Esophagus mucosa (tissue), 1 donor: ENCODE measurements around the gene CSRNP3. TPM values are rescaled to one million over a fixed set of nuclear protein-coding genes. Genes with fewer than 3 reads are reported as not detected.
"Not testable (repeated sequence)": the region's sequence is repeated elsewhere in the genome, so short reads cannot be mapped to it uniquely, and the experiment has no call there.

ENCODE experiments used
- ATAC-seq: fragments of 200-7000 bp; cut with Tn5 transposase; one replicate; pipeline ENCODE4 v1.9.1; 2020
- total RNA-seq: library from RNA; stranded (reverse); gene quantifications from one replicate; pipeline ENCODE4 v1.2.4, GENCODE V29; 2023
- donor health status: DM: yes; HTN: yes; CAD: no.

CSRNP3 gene
- total RNA-seq, 1 donor from 2014 or later, result 1.2 TPM

- ATAC-seq, result peak; percentile 80
Observed at GRCh38 chr2:165635532-165635931, 166.0 kb downstream of the CSRNP3 start.

- ATAC-seq, result peak; percentile 36
Observed at GRCh38 chr2:165636959-165637358, 167.5 kb downstream of the CSRNP3 start.

- ATAC-seq, result peak; percentile 36
Observed at GRCh38 chr2:165637396-165637795, 167.9 kb downstream of the CSRNP3 start.

GRCh38 chr2:165639504-165639903 is 170.0 kb downstream of the CSRNP3 start:
- ATAC-seq, result no peak

- no peak for ATAC-seq
Observed at GRCh38 chr2:165640247-165640929, 170.9 kb downstream of the CSRNP3 start.

- ATAC-seq, result no peak
Observed at GRCh38 chr2:165645930-165646831, 176.7 kb downstream of the CSRNP3 start.

GRCh38 chr2:165647409-165647808 is 177.9 kb downstream of the CSRNP3 start:
- ATAC-seq, result no peak

GRCh38 chr2:165648801-165649200 is 179.3 kb downstream of the CSRNP3 start:
- no peak for ATAC-seq

- ATAC-seq, result no peak
Observed at GRCh38 chr2:165651233-165651632, 181.7 kb downstream of the CSRNP3 start.

GRCh38 chr2:165655661-165656060 is 186.2 kb downstream of the CSRNP3 start:
- ATAC-seq, result no peak

- no peak for ATAC-seq
Observed at GRCh38 chr2:165660361-165660760, 190.9 kb downstream of the CSRNP3 start.

GRCh38 chr2:165662720-165663119 is 193.2 kb downstream of the CSRNP3 start:
- ATAC-seq, result no peak

GRCh38 chr2:165665614-165666013 is 196.1 kb downstream of the CSRNP3 start:
- no peak for ATAC-seq

- ATAC-seq, result not testable (repeated sequence)
Observed at GRCh38 chr2:165666073-165666472, 196.6 kb downstream of the CSRNP3 start.

- no peak for ATAC-seq
Observed at GRCh38 chr2:165666605-165667004, 197.1 kb downstream of the CSRNP3 start.

GRCh38 chr2:165667375-165667774 is 197.9 kb downstream of the CSRNP3 start:
- no peak for ATAC-seq

- ATAC-seq, result no peak
Observed at GRCh38 chr2:165674780-165675179, 205.3 kb downstream of the CSRNP3 start.

GRCh38 chr2:165675551-165675968 is 206.1 kb downstream of the CSRNP3 start:
- peak; percentile 61 for ATAC-seq

GRCh38 chr2:165678882-165679281 is 209.4 kb downstream of the CSRNP3 start:
- ATAC-seq, result no peak

GRCh38 chr2:165679621-165680020 is 210.1 kb downstream of the CSRNP3 start:
- no peak for ATAC-seq

GRCh38 chr2:165681841-165682240 is 212.3 kb downstream of the CSRNP3 start:
- ATAC-seq, result no peak

- no peak for ATAC-seq
Observed at GRCh38 chr2:165682546-165682945, 213.0 kb downstream of the CSRNP3 start.

- no peak for ATAC-seq
Observed at GRCh38 chr2:165686800-165687199, 217.3 kb downstream of the CSRNP3 start.
